Mucosa of descending colon (tissue), 3 donors: ENCODE results near the gene CCDC157. TPM values are rescaled to one million over a fixed set of nuclear protein-coding genes. Genes with fewer than 3 reads are reported as not detected.
A peak's percentile ranks its signal among the peaks of the same experiment; 100 is the strongest.
"Not testable (repeated sequence)": the region's sequence is repeated elsewhere in the genome, so short reads cannot be mapped to it uniquely, and the experiment has no call there.

Experiments
- ATAC-seq: fragments of 200-7000 bp; cut with Tn5 transposase; one replicate; pipeline ENCODE4 v1.9.1; 2020; ENCODE audit warnings: mild to moderate bottlenecking, moderate library complexity
- DNase-seq, 3 donors: peaks; one replicate each; pipeline ENCODE4 v3.0.0-alpha.2; 2020
- H3K36me3 ChIP-seq: fragments of 200-600 bp; one replicate; pipeline ENCODE4 v1.8.0; 2021; ENCODE audit warnings: low read depth, mild to moderate bottlenecking
- H3K4me1 ChIP-seq: fragments of 200-600 bp; one replicate; pipeline ENCODE4 v1.8.0; 2021; ENCODE audit warnings: low read depth, mild to moderate bottlenecking
- H3K4me3 ChIP-seq: fragments of 200-600 bp; one replicate; pipeline ENCODE4 v1.8.0; 2021; ENCODE audit warnings: mild to moderate bottlenecking
- H3K9me3 ChIP-seq: fragments of 200-600 bp; one replicate; pipeline ENCODE4 v1.8.0; 2021; ENCODE audit warnings: mild to moderate bottlenecking
- CTCF ChIP-seq: fragments of 200-600 bp; IDR thresholded peaks from one replicate; pipeline ENCODE4 v1.8.0; 2022; ENCODE audit warnings: antibody characterized with exemption, mild to moderate bottlenecking
- intact Hi-C, 2 donors: fragments of 100-400 bp; cut with DNase I in 1 of 2; cut with micrococcal nuclease in 1 of 2; formaldehyde crosslinking; loops; one replicate each; pipeline versions ENCODE4 v1.11.0 to v1.11.1; 2022; cut with DNase I, micrococcal nuclease
- total RNA-seq, 3 donors: library from RNA; stranded (reverse); fragmentation: NEBNext Ultra II Directional in 2 of 3; extraction: Animal tissue kit (Norgen Biotek cat#: 25700) in 2 of 3; gene quantifications; one replicate each; pipeline versions ENCODE4 v1.2.1 to v1.2.4, GENCODE V29; 2021 to 2023
- donor health status: DM: no; HTN: no; CAD: no; lungs with moderate emphysema.
- donor health status: DM: no; HTN: no; CAD: no.
- donor health status: DM: no; HTN: yes; CAD: no.

CCDC157 gene
- total RNA-seq, 3 donors from 2014 or later: 1.6 to 2.2 (median 1.8) TPM

GRCh38 chr22:30396871-30397655 is 40.3 kb downstream of the CCDC157 start, which contains the start of gene SEC14L2:
SEC14L2 (plus strand) TSS chr22:30397018; CDS start chr22:30397117, 99 bp downstream.
- intact Hi-C loops: no loop called here

DNA sequence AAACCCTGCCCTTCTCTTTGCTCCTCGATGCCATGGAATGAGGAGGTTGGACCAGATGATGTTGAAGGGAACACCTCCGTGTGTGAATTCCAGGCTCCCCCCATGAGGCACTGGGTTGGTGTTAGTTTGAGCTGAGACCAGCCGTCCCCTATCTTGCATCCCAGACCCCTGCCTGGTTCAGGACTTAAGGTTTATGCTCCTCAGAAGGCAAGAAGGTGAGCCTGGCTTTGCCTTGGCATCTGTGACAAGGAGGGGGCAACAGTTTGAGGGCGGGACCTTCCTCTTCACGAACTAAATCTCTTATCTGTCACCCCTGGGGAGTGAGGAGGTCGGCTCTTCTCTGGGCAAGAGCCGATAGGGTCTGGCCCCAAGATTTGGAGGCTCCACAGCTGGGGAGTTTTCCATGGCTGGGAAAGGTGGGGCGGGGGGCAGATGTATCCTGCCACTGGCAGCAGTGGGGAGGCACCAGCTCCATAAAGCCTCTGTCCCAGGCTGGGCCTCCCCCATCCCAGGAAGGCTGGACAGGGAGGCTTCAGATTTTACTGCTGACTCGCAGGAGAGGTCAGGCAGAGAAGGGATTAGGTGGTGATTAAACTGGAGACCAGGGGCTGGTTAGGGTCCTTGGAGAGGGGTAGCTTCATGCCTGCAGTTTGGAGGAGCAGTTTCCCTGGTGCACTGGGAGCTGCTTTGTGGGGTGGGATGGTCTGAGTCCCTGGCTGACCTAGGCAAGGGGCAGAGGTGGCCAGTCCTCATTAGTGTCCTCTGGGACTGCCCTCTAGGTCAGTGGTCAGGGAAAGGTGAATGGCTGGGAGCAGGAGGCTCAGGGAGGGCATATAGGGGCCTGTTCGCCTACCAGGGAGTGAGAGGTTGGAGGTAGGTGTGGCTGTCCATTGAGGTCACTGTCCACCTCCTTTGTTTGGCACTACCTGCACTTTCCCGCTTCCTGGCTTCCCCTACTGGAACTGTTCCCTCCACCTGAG is 41.1 kb downstream of the CCDC157 start:
- Histone ChIP-seq H3K9me3 (no peaks in the 10 kb centered on the region), H3K36me3 (no peaks in the 10 kb centered on the region), H3K4me1 (peaks cover 13% of the 10 kb centered on the region), H3K4me3 (no peak overlapping the region)
- ATAC-seq (no peak), DNase-seq (no peak)
- intact Hi-C loops: no loop called here
- TF ChIP-seq CTCF: no peak

More at GRCh38 chr22:30396871-30397655, 40.3 kb downstream of the CCDC157 start, which contains the start of gene SEC14L2:
- Histone ChIP-seq H3K4me3 (no peak within 1 kb of the TSS), H3K4me1 (peaks cover 13% of the 10 kb centered on the region), H3K36me3 (no peaks in the 10 kb centered on the region), H3K9me3 (no peaks in the 10 kb centered on the region)
- DNase-seq: peak; percentile 73 to 83 (median 76)
- ATAC-seq: peak; percentile 88
- TF ChIP-seq CTCF: no peak

DNA sequence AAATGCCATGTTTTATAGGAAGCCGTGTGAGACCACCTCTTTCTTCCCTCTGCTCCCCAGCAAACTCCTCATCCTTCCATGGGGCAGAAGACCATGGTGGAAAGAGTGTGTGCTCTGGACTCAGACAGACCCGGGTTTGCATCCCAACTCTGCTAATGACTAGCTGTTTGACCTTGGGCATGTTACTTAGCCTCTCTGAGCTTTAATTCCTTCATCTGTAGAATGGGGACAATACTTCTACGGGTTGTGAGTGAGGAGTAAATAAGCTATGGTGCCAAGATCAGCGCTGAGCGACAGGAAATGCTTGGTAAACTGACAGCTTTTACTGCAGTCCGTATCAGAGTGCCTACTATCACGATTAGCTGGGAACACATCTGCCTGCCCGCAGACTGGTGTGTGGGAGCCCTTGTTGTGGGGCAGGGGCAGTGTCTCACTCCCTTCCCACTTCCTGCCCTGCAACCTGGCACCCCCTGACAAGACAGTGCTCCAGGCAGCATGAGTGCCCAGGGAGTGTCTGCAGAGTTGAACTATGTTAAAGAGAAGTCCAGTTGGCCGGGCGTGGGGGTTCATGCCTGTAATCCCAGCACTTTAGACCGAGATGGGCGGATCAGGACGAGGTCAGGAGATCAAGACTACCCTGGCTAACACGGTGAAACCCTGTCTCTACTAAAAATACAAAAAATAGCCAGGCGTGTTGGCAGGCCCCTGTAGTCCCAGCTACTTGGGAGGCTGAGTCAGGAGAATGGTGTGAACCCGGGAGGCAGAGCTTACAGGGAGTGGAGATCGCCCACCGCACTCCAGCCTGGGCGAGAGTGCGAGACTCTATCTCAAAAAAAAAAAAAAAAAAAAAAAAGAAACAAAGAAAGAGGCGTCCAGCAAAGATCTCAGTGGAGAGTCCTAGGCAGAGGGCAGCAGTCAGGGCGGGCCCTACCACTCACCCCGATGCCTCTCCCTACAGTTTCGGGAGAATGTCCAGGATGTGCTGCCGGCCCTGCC is 42.2 kb downstream of the CCDC157 start:
- intact Hi-C loops: no loop called here
- TF ChIP-seq CTCF: no peak
- peaks cover 13% of the 10 kb centered on the region for H3K4me1 ChIP-seq
- no peak for DNase-seq
- no peaks in the 10 kb centered on the region for H3K9me3 ChIP-seq
- H3K36me3 ChIP-seq: no peaks in the 10 kb centered on the region
- no peak overlapping the region for H3K4me3 ChIP-seq
- ATAC-seq: no peak

GRCh38 chr22:30399718-30400117 is 42.9 kb downstream of the CCDC157 start:
- TF ChIP-seq CTCF: no peak
- DNase-seq (no peak), ATAC-seq (no peak)
- intact Hi-C loops: no loop called here
- peaks cover 13% of the 10 kb centered on the region for H3K4me1 ChIP-seq
- H3K4me3 ChIP-seq: no peak overlapping the region
- no peaks in the 10 kb centered on the region for H3K36me3 ChIP-seq
- H3K9me3 ChIP-seq: no peaks in the 10 kb centered on the region

GRCh38 chr22:30400159-30400558 is 43.4 kb downstream of the CCDC157 start:
- DNase-seq (no peak), ATAC-seq (no peak)
- TF ChIP-seq CTCF: no peak
- H3K36me3 ChIP-seq: no peaks in the 10 kb centered on the region
- H3K9me3 ChIP-seq: no peaks in the 10 kb centered on the region
- H3K4me1 ChIP-seq: peaks cover 13% of the 10 kb centered on the region
- no peak overlapping the region for H3K4me3 ChIP-seq
- intact Hi-C loops: no loop called here

- H3K4me1 ChIP-seq: peaks cover 13% of the 10 kb centered on the region
- H3K9me3 ChIP-seq, ATAC-seq, H3K36me3 ChIP-seq, intact Hi-C loops, DNase-seq, H3K4me3 ChIP-seq: not testable (repeated sequence)
These were observed 44.2 kb downstream of the CCDC157 start for GRCh38 chr22:30401024-30401423.
